HG03460 (cell line): Measurements from ENCODE around the gene CCNA2.

Experiments
- ATAC-seq: cut with Tn5 transposase; IDR thresholded peaks from one replicate; pipeline ENCODE4 v1.9.1; 2021; ENCODE audit not compliant: unreplicated experiment

Gene CCNA2

GRCh38 chr4:121777625-121778024 lies 46.1 kb downstream of the CCNA2 start:
- ATAC-seq: no peak

DNA sequence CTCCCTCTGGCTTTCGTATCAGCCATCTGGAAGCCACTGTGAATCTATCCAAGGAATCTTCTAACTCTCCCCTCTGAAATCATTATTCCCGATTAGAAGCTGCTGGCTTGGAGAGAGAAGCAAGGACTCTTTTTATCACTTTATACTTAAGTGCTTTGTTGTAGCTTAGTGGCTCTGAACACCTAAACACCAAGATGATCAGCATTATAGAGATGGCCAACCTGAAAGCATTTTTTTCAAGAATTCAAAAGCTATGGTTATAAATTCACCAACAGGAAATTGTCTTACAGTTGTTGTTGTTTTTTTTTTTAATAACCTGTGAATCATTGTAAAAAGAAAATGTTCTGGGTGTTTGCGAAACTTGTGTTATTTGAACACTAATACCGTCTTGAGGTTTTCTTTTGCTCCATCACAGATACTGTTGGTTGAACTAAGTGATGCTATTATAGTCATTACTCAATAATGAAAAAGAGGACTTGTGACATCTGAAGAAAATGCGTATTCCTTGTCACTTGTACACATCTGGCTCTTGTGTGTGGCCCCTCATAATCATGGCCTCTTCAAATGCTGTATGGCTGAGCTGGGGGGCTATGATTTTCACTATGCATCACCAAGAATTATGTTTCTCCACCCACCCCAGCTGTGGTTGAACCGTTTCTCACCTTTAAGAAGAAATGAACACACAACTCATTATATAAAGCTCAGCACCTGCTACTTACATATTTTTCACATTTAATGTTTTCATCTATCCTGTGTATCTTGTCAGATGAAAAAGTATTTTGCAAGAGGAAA lies 46.9 kb downstream of the CCNA2 start:
- no peak for ATAC-seq

DNA sequence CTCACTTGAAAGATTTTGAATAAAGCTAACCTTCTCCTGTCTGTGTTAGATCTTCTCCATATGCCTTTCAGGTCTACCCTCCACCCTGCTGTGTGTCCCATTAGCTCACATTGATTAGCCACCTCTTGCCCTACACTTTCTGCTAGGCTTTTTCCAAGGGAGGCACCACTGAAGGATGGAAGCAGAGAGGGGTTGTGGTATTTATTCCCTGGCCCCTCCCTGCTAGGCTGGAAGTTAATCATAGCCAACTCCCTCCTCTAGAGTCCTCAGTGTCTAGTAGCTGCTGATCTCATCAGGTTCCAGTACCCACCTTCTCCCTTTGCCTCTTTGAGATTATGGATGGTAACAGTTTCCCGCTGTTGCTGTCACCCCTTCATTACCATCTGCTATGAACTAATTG lies 49.8 kb downstream of the CCNA2 start:
- ATAC-seq: no peak

DNA sequence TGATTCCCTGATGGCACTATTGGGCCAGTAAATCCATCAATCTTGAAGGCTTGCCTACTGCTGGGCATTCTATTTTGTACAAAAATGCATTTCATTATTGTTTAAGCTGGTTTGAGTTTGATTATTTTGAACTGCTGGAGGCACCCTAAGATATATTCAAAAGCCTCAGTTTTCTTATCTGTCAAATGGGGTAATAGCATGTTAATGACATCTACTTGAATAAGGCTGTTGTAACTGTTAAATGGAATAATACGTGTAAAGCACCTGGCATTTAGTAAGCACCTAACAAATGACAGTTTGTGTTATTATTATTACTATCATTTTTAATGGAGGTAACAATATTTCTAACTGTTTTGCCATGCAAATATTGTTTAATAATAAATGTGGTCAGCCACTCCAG lies 51.8 kb downstream of the CCNA2 start:
- ATAC-seq: no peak

GRCh38 chr4:121769341-121769740 lies 54.3 kb downstream of the CCNA2 start:
- no peak for ATAC-seq

DNA sequence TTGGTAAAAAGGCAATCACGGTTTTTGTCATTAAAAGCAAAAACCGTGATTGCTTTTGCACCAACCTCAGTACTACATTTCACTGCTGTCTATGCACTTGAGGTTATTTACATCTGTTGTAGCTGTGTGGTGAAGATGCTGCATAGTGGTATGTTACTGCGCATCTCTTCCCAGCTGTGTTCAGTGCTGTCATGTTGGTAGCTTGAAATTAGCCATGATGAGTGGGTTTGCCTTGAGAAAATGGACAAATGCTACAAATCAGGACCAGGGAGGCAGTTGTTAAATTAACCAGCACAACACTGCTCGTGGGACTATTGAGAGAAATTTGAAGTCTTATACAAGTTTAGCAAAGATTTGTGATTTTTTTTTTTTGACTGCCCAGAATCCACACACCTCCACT lies 56.5 kb downstream of the CCNA2 start:
- no peak for ATAC-seq
